Astrocyte of the cerebellum (primary cell): ENCODE results near the gene AFMID.
"Not testable (repeated sequence)": the region's sequence is repeated elsewhere in the genome, so short reads cannot be mapped to it uniquely, and the experiment has no call there.

Experiments used
- DNase-seq: peaks from one replicate; pipeline ENCODE4 v3.0.0-alpha.2; 2011; ENCODE audit warnings: low read depth
- H3K4me3 ChIP-seq: 2 replicates; pipeline ENCODE4 v1.5.1; 2011; ENCODE audit warnings: mild to moderate bottlenecking, low read depth, low read length, moderate library complexity
- CTCF ChIP-seq: IDR thresholded peaks from 2 replicates; pipeline ENCODE4 v1.5.1; 2012; ENCODE audit warnings: low read length, low read depth, moderate library complexity, mild to moderate bottlenecking; ENCODE audit errors: missing control alignments
- in situ Hi-C: cut with HindIII; loops from 2 replicates; pipeline ENCODE4 v1.10.0; 2017; ENCODE audit warnings: low sequenced_read_pairs

AFMID gene, protein sequence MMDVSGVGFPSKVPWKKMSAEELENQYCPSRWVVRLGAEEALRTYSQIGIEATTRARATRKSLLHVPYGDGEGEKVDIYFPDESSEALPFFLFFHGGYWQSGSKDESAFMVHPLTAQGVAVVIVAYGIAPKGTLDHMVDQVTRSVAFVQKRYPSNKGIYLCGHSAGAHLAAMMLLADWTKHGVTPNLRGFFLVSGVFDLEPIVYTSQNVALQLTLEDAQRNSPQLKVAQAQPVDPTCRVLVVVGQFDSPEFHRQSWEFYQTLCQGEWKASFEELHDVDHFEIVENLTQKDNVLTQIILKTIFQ

GRCh38 chr17:78186692-78187595 is at the start of gene AFMID, which contains the start of gene TK1:
AFMID (plus strand) TSS chr17:78187362; CDS start chr17:78187371, 9 bp downstream.
TK1 (minus strand) TSS chr17:78187052; CDS start chr17:78186994, 58 bp downstream.
- in situ Hi-C loops, result no loop called here

GRCh38 chr17:78137392-78138203 is 49.6 kb upstream of the AFMID start:
- H3K4me3 ChIP-seq, result no peak overlapping the region
- no peak for DNase-seq
- in situ Hi-C loops, result no loop called here
- peak; percentile 40 for TF ChIP-seq CTCF

More at GRCh38 chr17:78186692-78187595, at the start of gene AFMID, which contains the start of gene TK1:
- H3K4me3 ChIP-seq, result peak within 1 kb of the TSS; percentile 65
- peak; percentile 92 for DNase-seq
- peak; percentile 75 for TF ChIP-seq CTCF

DNA sequence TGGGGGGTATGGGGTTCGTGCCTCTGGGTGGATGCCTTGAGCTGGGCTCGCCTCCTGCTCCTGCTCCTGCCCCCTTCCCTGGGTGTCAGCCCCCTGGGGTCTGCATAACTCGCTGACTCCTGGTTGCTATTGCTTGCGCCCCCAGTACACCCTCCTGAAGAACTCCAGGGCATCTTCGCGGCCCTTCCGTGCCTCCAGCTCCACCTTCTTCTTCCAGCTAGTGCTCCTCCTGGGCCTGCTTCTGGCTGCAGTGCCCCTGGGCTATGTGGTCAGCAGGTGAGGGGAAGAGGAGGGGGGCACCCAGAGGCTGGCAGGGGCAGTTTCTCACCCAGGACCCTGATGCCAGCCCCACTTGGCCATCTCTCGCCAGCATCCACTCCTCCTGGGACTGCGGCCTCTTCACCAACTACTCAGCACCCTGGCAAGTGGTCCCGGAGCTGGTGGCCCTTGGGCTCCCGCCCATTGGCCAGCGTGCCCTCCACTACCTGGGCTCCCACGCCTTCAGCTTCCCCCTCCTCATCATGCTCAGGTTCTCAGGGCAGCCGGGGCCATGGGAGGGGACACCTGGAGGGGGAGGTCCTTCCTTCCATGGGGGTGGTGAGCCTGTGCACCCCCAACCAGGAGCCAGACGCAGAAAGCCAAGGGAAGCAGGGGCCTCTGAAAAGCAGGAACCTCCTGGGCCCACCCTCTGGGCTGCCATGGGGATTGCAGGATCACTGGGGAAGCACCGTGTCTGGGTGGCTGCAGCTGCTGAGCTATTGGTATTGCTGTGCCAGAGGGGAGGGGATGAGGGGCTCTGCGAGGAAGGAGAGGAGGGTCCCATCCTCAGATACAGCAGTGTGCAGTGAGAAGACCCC is 48.7 kb upstream of the AFMID start:
- in situ Hi-C loops, result no loop called here
- DNase-seq, result no peak
- no peak overlapping the region for H3K4me3 ChIP-seq
- TF ChIP-seq CTCF, result no peak

DNA sequence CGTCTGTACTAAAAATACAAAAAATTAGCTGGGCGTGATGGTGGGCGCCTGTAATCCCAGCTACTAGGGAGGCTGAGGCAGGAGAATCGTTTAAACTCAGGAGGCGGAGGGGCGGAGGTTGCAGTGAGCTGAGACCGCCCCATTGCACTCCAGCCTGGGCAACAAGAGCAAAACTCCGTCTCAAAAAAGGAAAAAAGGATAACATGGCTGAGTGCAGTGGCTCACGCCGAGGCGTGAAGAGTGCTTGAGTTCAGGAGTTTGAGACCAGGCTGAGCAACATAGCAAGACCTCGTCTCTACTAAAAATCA is 47.3 kb upstream of the AFMID start:
- in situ Hi-C loops, result loop anchor here (5.0 kb wide), 1 partner anchor 103 kb away; no protein-coding TSS in a partner anchor
- not testable (repeated sequence) for H3K4me3 ChIP-seq, DNase-seq

DNA sequence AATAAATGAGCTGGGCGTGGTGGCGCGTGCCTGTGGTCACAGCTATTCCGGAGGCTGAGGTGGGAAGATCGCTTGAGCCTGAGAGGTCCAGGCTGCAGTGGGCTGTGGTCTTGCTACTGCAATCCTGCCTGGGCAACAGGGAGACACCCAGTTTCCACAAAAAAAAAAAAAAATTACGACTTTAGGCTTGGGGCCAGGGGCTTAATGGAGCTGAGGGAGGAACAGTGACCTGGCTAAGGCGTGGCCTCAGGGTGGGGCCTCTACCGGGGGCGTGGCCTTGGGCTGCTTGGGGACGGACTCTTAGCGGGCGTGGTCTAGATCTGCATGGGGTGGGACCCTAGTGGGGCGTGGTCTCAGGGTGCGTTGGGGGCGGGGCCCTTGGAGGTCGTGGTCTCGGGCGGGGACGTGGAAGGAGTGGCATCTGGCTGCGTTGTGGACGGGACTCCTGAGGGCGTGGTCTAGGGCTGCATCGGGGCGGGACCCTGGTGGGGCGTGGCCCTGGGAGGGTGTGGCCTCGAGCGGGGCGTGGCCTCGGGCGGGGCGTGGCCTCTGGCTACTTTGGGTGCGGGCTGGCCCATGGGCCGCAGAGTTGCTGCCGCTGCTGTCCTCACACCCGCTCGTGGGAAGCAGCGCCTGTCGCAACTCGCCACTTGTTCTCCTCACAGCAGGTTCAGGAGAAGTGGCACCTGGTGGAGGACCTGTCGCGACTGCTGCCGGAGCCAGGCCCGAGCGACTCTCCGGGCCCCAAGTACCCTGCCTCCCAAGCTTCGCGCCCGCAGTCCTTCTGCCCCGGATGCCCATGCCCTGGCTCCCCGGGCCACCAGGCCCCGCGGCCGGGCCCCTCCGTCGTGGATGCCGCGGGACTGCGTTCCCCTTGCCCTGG is 46.8 kb upstream of the AFMID start:
- no peak for TF ChIP-seq CTCF
- no peak overlapping the region for H3K4me3 ChIP-seq
- in situ Hi-C loops, result loop anchor here (5.0 kb wide), 1 partner anchor 103 kb away; no protein-coding TSS in a partner anchor
- DNase-seq, result no peak
